HG02852 (cell line): Measurements from ENCODE around the gene CLDN3.
"Not testable (repeated sequence)": the region's sequence is repeated elsewhere in the genome, so short reads cannot be mapped to it uniquely, and the experiment has no call there.

Source experiments
- ATAC-seq: cut with Tn5 transposase; IDR thresholded peaks from one replicate; pipeline ENCODE4 v1.9.1; 2021; ENCODE audit warnings: mild to moderate bottlenecking, moderate library complexity; ENCODE audit not compliant: unreplicated experiment

CLDN3 gene

GRCh38 chr7:73738220-73738611 lies 31.9 kb downstream of the CLDN3 start:
- peak; percentile 21 for ATAC-seq

DNA sequence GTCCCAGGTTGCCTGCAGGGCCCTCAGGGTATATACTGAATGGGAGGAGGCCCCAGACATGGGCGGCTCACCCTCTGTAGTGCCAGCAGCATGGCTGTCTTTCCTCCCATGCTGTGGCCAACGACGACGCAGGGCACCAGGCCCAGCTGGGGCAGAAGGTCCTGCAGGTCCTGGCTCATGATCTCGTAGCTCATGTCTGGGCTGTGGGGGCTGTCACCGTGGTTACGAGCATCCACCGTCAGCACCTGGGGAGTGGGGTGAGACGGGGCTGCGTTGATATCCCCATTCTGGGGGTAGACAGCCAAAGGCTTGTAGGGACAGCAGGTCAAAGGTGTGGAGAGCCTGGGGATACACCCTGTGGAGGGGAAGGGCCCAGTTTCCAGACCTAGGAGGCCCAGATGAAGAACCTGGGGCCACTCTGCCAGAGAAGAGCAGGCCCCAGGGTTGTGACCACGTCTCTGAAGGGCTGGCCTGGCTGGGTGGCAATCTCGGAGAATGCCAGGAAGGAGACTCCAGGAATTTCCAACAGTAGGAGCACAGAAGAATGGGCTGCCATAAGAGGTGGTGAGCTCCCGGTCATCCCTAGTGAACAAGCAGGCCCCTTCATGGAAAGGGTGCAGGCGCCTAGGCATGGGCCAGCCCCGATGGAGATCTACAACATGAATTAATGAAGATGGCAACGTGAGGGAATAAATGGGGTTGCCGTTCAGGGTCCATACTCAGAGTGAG lies 32.4 kb downstream of the CLDN3 start:
- no peak for ATAC-seq

- no peak for ATAC-seq
Observed at GRCh38 chr7:73736885-73737284, 33.2 kb downstream of the CLDN3 start.

DNA sequence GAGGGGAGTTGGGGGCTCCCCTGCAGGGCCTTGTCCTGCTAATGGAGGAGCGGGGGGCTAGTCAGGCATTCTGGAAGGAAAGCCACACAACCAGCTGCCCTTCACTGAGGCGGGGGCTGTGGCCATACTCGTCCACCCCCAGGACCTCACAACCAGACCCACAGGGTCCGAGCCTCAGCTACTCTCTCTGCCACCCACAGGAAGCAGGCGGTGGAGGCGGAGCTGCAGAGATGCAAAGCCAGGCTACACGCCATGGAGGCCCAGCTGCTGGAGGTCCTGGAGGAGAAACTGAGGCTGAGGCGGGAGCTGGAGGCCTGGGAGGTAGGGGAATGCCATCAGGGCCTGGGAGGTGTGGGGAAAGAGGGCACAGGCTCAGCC lies 34.6 kb downstream of the CLDN3 start:
- ATAC-seq: no peak

DNA sequence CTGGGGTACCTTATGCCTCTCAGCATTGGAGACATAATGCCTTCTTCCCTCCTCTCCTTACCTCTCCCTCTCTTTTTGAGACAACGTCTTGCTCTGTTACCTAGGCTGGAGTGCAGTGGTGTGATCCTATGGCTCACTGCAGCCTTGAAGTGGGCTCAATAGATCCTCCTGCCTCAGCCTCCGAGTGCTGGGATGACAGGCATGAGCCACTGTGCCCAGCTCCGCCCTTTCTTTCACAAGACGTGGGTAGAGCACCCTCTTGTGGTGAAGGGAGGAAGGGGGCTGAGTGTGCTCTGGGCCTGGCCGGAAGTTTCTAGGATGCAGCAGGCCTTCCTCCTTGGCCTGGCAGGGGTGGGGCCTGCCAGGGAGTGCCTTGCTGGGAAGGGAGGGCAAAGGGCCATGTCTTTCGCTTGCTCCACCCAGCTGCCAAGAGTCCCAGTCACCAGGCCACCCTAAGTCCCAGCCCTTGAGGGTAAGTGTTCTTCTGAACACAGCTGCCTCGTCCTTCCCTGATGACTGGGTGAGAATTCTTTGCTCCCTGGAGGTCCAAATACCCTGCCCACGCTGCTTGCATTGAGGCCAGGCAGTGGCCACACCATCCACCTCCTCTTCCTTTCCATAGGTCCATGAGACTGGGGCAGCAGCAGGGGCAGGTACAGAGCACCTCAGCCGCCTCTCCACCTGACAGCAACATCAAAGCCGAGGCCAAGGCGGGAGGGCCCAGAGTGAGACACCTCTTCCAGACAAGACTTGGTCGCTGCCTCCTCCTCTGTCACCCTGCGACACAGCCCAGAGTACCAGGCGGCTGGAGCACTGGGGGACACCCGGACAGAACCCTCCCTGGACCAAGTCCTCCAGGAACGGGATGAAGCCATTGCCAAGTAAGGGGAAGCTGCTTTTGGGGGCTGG lies 35.2 kb downstream of the CLDN3 start:
- no peak for ATAC-seq

DNA sequence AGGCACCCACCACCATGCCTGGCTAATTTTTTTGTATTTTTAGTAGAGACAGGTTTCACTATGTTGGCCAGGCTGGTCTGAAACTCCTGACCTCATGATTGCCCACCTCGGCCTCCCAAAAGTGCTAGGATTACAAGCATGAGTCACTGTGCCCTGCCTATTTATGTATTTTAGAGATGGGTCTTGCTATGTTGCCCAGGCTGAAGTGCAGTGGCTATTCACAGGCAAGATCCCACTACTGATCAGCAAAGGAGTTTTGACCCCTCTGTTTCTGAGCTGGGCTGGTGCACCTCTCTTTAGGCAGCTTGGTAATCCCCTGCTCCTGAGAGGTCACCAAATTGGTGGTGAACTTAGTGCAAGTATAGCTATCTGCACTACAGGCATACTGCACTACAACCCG lies 37.7 kb downstream of the CLDN3 start:
- ATAC-seq: no peak

GRCh38 chr7:73730485-73730884 lies 39.6 kb downstream of the CLDN3 start:
- ATAC-seq: no peak

- no peak for ATAC-seq
Observed at GRCh38 chr7:73728551-73728950, 41.5 kb downstream of the CLDN3 start.

- ATAC-seq: no peak
Observed at GRCh38 chr7:73727952-73728351, 42.1 kb downstream of the CLDN3 start.

GRCh38 chr7:73726083-73726466 lies 44.0 kb downstream of the CLDN3 start:
- no peak for ATAC-seq

DNA sequence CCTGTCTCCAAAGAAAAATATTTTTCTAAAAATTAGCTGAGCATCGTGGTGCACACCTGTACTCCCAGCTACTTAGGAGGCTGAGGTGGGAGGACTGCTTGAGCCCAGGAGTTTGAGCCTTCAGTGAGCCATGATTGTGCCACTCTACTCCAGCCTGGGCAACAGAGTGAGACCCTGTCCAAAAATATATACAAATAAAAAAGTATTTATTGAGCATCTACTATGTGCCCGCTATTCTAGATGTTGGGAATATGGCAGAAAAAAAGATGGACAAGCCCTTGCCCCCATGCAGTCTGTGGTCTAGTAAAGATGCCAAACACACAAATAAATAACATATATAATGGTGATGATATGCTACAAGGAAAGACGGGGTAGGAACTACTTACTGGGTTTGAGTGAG lies 46.3 kb downstream of the CLDN3 start:
- no peak for ATAC-seq

DNA sequence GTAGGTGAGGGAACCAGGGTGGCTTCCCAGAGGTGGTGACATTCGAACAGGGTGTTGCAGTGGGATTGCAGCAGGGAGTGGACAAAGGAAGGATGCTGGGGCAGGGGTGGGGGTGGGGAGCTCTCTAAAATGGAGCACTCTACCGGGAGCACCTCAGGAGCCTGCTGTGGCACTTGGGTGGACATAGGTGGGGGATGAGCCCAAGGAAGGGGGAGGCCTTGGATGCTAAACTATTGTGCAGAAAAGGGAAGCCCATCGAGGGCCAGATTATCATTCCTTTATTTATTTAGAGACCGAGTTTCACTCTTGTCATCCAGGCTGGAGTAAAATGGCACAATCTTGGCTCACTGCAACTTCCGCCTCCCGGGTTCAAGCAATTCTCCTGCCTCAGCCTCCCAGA lies 47.3 kb downstream of the CLDN3 start:
- ATAC-seq: no peak

DNA sequence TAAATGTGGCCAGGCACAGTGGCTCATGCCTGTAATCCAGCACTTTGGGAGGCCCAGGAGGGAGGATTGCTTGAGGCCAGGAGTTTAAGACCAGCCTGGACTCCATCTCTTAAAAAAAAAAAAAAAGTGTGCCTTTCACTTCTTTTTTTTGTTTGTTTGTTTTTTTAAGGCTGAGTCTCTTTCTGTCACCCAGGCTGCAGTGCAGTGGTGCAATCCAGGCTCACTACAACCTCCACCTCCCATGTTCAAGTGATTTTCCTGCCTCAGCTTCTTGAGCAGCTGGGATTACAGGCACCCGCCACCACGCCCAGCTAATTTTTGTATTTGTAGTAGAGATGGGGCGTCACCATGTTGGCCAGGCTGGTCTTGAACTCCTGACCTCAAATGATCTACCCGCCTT lies 47.9 kb downstream of the CLDN3 start:
- not testable (repeated sequence) for ATAC-seq

DNA sequence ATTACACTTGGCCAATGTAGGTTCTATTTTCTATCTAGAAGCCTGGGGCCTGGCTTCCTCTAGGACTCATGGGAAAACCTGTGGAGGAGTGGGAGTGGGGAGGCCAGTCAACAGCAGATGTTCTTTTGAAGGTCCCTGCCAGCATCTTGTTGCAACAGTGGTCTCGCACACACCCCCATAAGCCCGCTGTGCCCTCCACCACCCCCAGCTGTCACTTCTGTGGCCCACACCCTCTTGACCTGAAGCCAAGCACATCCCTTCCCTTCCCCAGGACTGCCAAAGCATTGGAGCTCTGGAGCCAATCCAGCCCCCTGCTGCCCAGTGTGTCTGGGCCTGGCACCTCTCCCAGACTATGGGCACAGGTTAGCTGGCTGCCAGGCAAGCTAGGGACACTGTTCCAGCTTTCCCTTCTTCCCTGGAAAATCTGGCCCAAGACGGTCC lies 48.7 kb downstream of the CLDN3 start:
- ATAC-seq: no peak

- ATAC-seq: not testable (repeated sequence)
Observed at GRCh38 chr7:73720443-73720842, 49.6 kb downstream of the CLDN3 start.

DNA sequence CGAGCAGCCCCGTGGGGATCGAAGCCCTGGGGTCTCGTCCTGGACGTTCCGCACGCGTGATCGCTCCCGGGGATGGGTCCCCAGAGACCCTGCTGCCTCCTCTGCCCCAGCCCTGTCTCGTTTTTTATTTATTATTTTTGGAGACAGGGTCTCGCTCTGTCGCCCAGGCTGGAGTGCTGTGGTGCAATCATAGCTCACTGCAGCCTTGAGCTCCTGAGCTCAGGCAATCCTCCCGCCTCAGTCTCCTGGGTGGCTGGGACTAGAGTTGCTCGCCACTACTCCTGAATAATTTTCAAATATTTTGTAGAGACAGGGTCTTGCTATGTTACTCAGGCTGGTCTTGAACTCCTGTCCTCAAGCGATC lies 50.3 kb downstream of the CLDN3 start:
- peak; percentile 17 for ATAC-seq
